Hepatocyte (in vitro differentiated cells): ENCODE measurements around the gene PCBP3. TPM values are rescaled to one million over a fixed set of nuclear protein-coding genes. Genes with fewer than 3 reads are reported as not detected.

Experiments
- DNase-seq: peaks from one replicate; pipeline ENCODE4 v3.0.0-alpha.2; 2016; ENCODE audit warnings: low spot score
- H2AFZ ChIP-seq: fragments of 200-600 bp; sonication (generic); 2 replicates; pipeline ENCODE4 v1.6.0; 2016; ENCODE audit warnings: antibody characterized with exemption, mild to moderate bottlenecking
- H3K27ac ChIP-seq: fragments of 200-600 bp; sonication (generic); 2 replicates; pipeline ENCODE4 v1.5.1; 2016; ENCODE audit warnings: mild to moderate bottlenecking
- H3K27me3 ChIP-seq: fragments of 200-600 bp; sonication (generic); 2 replicates; pipeline ENCODE4 v1.6.1; 2016
- H3K36me3 ChIP-seq: fragments of 200-600 bp; sonication (generic); replicated peaks from 2 replicates; pipeline ENCODE4 v1.5.1; 2016; ENCODE audit warnings: low read depth; ENCODE audit not compliant: insufficient read depth
- H3K4me1 ChIP-seq: fragments of 200-600 bp; sonication (generic); 2 replicates; pipeline ENCODE4 v1.5.1; 2016; ENCODE audit warnings: mild to moderate bottlenecking, moderate library complexity; ENCODE audit not compliant: insufficient read depth
- H3K4me2 ChIP-seq: fragments of 200-600 bp; sonication (generic); 2 replicates; pipeline ENCODE4 v1.6.0; 2016
- H3K4me3 ChIP-seq: fragments of 200-600 bp; sonication (generic); 2 replicates; pipeline ENCODE4 v1.5.1; 2016; ENCODE audit warnings: mild to moderate bottlenecking
- H3K79me2 ChIP-seq: fragments of 200-600 bp; sonication (generic); 2 replicates; pipeline ENCODE4 v1.6.0; 2017; ENCODE audit warnings: mild to moderate bottlenecking
- H3K9me2 ChIP-seq: fragments of 200-600 bp; sonication (generic); replicated peaks from 2 replicates; pipeline ENCODE4 v1.6.0; 2017; ENCODE audit warnings: mild to moderate bottlenecking; ENCODE audit not compliant: insufficient read depth
- H3K9me3 ChIP-seq: fragments of 200-600 bp; sonication (generic); 2 replicates; pipeline ENCODE4 v1.5.1; 2016; ENCODE audit warnings: low read depth, mild to moderate bottlenecking
- H4K20me1 ChIP-seq: fragments of 200-600 bp; sonication (generic); 2 replicates; pipeline ENCODE4 v1.6.0; 2016; ENCODE audit warnings: mild to moderate bottlenecking; ENCODE audit not compliant: insufficient read depth, poor library complexity, severe bottlenecking
- CTCF ChIP-seq: fragments of 200-600 bp; sonication (generic); IDR thresholded peaks from 2 replicates; pipeline ENCODE4 v1.5.1; 2016; ENCODE audit warnings: antibody characterized with exemption, mild to moderate bottlenecking; ENCODE audit not compliant: poor library complexity
- EZH2 ChIP-seq: fragments of 200-600 bp; sonication (generic); IDR thresholded peaks from 2 replicates; pipeline ENCODE4 v1.6.1; 2016; ENCODE audit warnings: antibody characterized with exemption, mild to moderate bottlenecking, borderline replicate concordance
- EZH2phosphoT487 ChIP-seq: fragments of 200-600 bp; sonication (generic); IDR thresholded peaks from one replicate; pipeline ENCODE4 v1.6.1; 2018; ENCODE audit warnings: antibody characterized with exemption, mild to moderate bottlenecking, low read depth, moderate library complexity; ENCODE audit not compliant: unreplicated experiment, severe bottlenecking
- WGBS: methylation state at CpG from one replicate; pipeline ENCODE4 v1.1.6; 2016; ENCODE audit warnings: low lambda C conversion rate; ENCODE audit errors: missing lambda C conversion rate; 5-methylcytosine and 5-hydroxymethylcytosine counted together
- polyA plus RNA-seq: library from polyadenylated mRNA; unstranded; fragments of >200 nt; fragmentation: Nextera tagmentation; extraction: Ambion mirVana; gene quantifications from 2 replicates; pipeline ENCODE4 v1.2.1, GENCODE V29; 2016
- total RNA-seq: library from RNA; depleted of rRNA; stranded (reverse); fragments of >200 nt; gene quantifications from 2 replicates; pipeline ENCODE4 v1.2.3, GENCODE V29; 2014

PCBP3 gene
- total and polyA plus RNA-seq, 2 experiments from 2014 or later: 3.1 to 8.8 TPM

GRCh38 chr21:45876381-45877170 lies 233.1 kb downstream of the PCBP3 start:
- Histone ChIP-seq H3K27me3 (no peaks in the 10 kb centered on the region), H3K4me2 (no peak overlapping the region), H3K4me3 (no peak overlapping the region), H3K9me3 (no peaks in the 10 kb centered on the region), H3K36me3 (no peaks in the 10 kb centered on the region), H3K4me1 (peaks cover 35% of the 10 kb centered on the region), H3K27ac (peak overlapping the region; percentile 86), H3K9me2 (no peaks in the 10 kb centered on the region), H3K79me2 (no peaks in the 10 kb centered on the region), H2AFZ (no peak overlapping the region), H4K20me1 (no peaks in the 10 kb centered on the region)
- TF ChIP-seq EZH2 (no peak), EZH2phosphoT487 (no peak), CTCF (no peak)
- WGBS: 78% methylated on average over 28 of the region's 28 CpGs
- no peak for DNase-seq

GRCh38 chr21:45877171-45877438 lies 233.6 kb downstream of the PCBP3 start:
- H3K79me2 ChIP-seq: no peaks in the 10 kb centered on the region
- no peak for TF ChIP-seq EZH2
- TF ChIP-seq EZH2phosphoT487: no peak
- TF ChIP-seq CTCF: no peak
- H3K9me2 ChIP-seq: no peaks in the 10 kb centered on the region
- H3K4me3 ChIP-seq: no peak overlapping the region
- no peaks in the 10 kb centered on the region for H3K27me3 ChIP-seq
- 87% methylated on average over 6 of the region's 6 CpGs for WGBS
- H3K9me3 ChIP-seq: no peaks in the 10 kb centered on the region
- peaks cover 35% of the 10 kb centered on the region for H3K4me1 ChIP-seq
- no peak overlapping the region for H2AFZ ChIP-seq
- DNase-seq: no peak
- H3K4me2 ChIP-seq: no peak overlapping the region
- no peaks in the 10 kb centered on the region for H4K20me1 ChIP-seq
- no peak overlapping the region for H3K27ac ChIP-seq
- H3K36me3 ChIP-seq: no peaks in the 10 kb centered on the region

- no peak for TF ChIP-seq CTCF
- TF ChIP-seq EZH2phosphoT487: no peak
- no peak for TF ChIP-seq EZH2
- H3K4me2 ChIP-seq: no peak overlapping the region
- H3K27ac ChIP-seq: no peak overlapping the region
- H4K20me1 ChIP-seq: no peaks in the 10 kb centered on the region
- no peaks in the 10 kb centered on the region for H3K36me3 ChIP-seq
- DNase-seq: no peak
- WGBS: 82% methylated on average over 9 of the region's 9 CpGs
- H3K9me3 ChIP-seq: no peaks in the 10 kb centered on the region
- H3K27me3 ChIP-seq: no peaks in the 10 kb centered on the region
- H3K79me2 ChIP-seq: no peaks in the 10 kb centered on the region
- peaks cover 35% of the 10 kb centered on the region for H3K4me1 ChIP-seq
- H3K9me2 ChIP-seq: no peaks in the 10 kb centered on the region
- H2AFZ ChIP-seq: no peak overlapping the region
- H3K4me3 ChIP-seq: no peak overlapping the region
Measured at GRCh38 chr21:45877821-45878469, 234.4 kb downstream of the PCBP3 start.
